OCI-LY7 (cell line): ENCODE results near the gene ALDH1B1. TPM values are rescaled to one million over a fixed set of nuclear protein-coding genes. Genes with fewer than 3 reads are reported as not detected.

Source experiments
- BruUV-seq: library from RNA; stranded (reverse); fragments of 400-500 nt; replicated peaks from 2 replicates; lab custom pipeline; 2021; lab: Mats Ljungman, UMichigan
- CTCF ChIA-PET: fragments of 300-600 bp; sonication (Branson Sonifier 250); formaldehyde crosslinking; loops from one replicate; lab custom pipeline; 2022; ENCODE audit warnings: antibody characterized with exemption; ENCODE audit not compliant: unreplicated experiment; lab: Charles Lee
- POLR2A ChIA-PET: fragments of 300-600 bp; sonication (Branson Sonifier 250); formaldehyde crosslinking; loops from one replicate; lab custom pipeline; 2022; ENCODE audit warnings: antibody characterized with exemption; lab: Charles Lee
- DNase-seq: peaks from one replicate; pipeline ENCODE4 v3.0.0-alpha.2; 2015; ENCODE audit warnings: low spot score
- H2AFZ ChIP-seq: fragments of 200-600 bp; sonication (generic), shearing (Covaris generic); 2 replicates; pipeline ENCODE4 v1.6.1; 2014; ENCODE audit warnings: mild to moderate bottlenecking, antibody characterized with exemption, low read length, moderate library complexity
- H3K27ac ChIP-seq: fragments of 200-600 bp; sonication (generic); 2 replicates; pipeline ENCODE4 v1.5.1; 2014; ENCODE audit warnings: mixed run types, low read depth, mild to moderate bottlenecking, moderate library complexity, low read length, inconsistent platforms; ENCODE audit not compliant: poor library complexity, severe bottlenecking
- H3K36me3 ChIP-seq: fragments of 200-600 bp; sonication (generic); 2 replicates; pipeline ENCODE4 v1.6.1; 2014; ENCODE audit warnings: mild to moderate bottlenecking, antibody characterized with exemption, low read length, moderate library complexity, mixed read lengths; ENCODE audit not compliant: insufficient read depth
- H3K4me1 ChIP-seq: fragments of 200-600 bp; sonication (generic); 2 replicates; pipeline ENCODE4 v1.5.1; 2014; ENCODE audit warnings: mild to moderate bottlenecking, low read length; ENCODE audit not compliant: insufficient read depth, poor library complexity, severe bottlenecking
- H3K4me2 ChIP-seq: fragments of 200-600 bp; sonication (generic); 2 replicates; pipeline ENCODE4 v1.6.1; 2014; ENCODE audit warnings: mild to moderate bottlenecking, low read length
- H3K4me3 ChIP-seq: fragments of 200-600 bp; sonication (generic); 2 replicates; pipeline ENCODE4 v1.5.1; 2014; ENCODE audit warnings: mild to moderate bottlenecking, low read depth, low read length; ENCODE audit not compliant: poor library complexity, severe bottlenecking
- H3K79me2 ChIP-seq: fragments of 200-600 bp; sonication (generic); 2 replicates; pipeline ENCODE4 v1.6.1; 2016; ENCODE audit warnings: low read depth, mild to moderate bottlenecking, low read length, moderate library complexity, mixed read lengths; ENCODE audit not compliant: insufficient read depth
- H3K9me2 ChIP-seq: fragments of 200-600 bp; sonication (generic); 2 replicates; pipeline ENCODE4 v1.6.1; 2016; ENCODE audit warnings: mild to moderate bottlenecking, low read length, mixed read lengths; ENCODE audit not compliant: insufficient read depth
- H3K9me3 ChIP-seq: fragments of 200-600 bp; sonication (generic); 2 replicates; pipeline ENCODE4 v1.6.1; 2014; ENCODE audit warnings: mild to moderate bottlenecking, mixed run types, low read length, mixed read lengths
- H4K20me1 ChIP-seq: fragments of 200-600 bp; sonication (generic); 2 replicates; pipeline ENCODE4 v1.6.1; 2014; ENCODE audit warnings: mild to moderate bottlenecking, antibody characterized with exemption, low read length, moderate library complexity, mixed read lengths; ENCODE audit not compliant: insufficient read depth
- EZH2phosphoT487 ChIP-seq: fragments of 200-600 bp; sonication (generic); IDR thresholded peaks from 2 replicates; pipeline ENCODE4 v1.6.1; 2018; ENCODE audit warnings: low read depth, borderline replicate concordance, mild to moderate bottlenecking, mixed run types, antibody characterized with exemption, low read length, moderate library complexity, mixed read lengths
- intact Hi-C: fragments of 100-400 bp; cut with micrococcal nuclease; formaldehyde crosslinking; loops from one replicate; pipeline ENCODE4 v1.10.0; 2022; ENCODE audit not compliant: unreplicated experiment
- total RNA-seq, 2 experiments: library from RNA; depleted of rRNA in 1 of 2; stranded (reverse); fragments of >200 nt in 1 of 2; shearing (Covaris generic) in 1 of 2; gene quantifications; 2 replicates each; pipeline ENCODE4 v1.2.3, GENCODE V29; 2014 to 2022
- TF ChIP-seq, protein P1 (sequence below): fragments of 200-600 bp; sonication (generic); conservative IDR thresholded peaks from 2 replicates; pipeline ENCODE4 v1.5.1; 2014; ENCODE audit warnings: mild to moderate bottlenecking, antibody characterized with exemption, low read length, moderate library complexity, mixed read lengths

ALDH1B1 gene
- total RNA-seq, 2 experiments from 2014 or later: 0.32 to 8.6 TPM

GRCh38 chr9:38370176-38370575 is 22.3 kb upstream of the ALDH1B1 start:
- H3K79me2 ChIP-seq: no peaks in the 10 kb centered on the region
- H2AFZ ChIP-seq: no peak overlapping the region
- no peak overlapping the region for H3K4me3 ChIP-seq
- no peak for TF ChIP-seq EZH2phosphoT487
- TF ChIP-seq, protein P1, sequence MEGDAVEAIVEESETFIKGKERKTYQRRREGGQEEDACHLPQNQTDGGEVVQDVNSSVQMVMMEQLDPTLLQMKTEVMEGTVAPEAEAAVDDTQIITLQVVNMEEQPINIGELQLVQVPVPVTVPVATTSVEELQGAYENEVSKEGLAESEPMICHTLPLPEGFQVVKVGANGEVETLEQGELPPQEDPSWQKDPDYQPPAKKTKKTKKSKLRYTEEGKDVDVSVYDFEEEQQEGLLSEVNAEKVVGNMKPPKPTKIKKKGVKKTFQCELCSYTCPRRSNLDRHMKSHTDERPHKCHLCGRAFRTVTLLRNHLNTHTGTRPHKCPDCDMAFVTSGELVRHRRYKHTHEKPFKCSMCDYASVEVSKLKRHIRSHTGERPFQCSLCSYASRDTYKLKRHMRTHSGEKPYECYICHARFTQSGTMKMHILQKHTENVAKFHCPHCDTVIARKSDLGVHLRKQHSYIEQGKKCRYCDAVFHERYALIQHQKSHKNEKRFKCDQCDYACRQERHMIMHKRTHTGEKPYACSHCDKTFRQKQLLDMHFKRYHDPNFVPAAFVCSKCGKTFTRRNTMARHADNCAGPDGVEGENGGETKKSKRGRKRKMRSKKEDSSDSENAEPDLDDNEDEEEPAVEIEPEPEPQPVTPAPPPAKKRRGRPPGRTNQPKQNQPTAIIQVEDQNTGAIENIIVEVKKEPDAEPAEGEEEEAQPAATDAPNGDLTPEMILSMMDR: no peak
- no peaks in the 10 kb centered on the region for H4K20me1 ChIP-seq
- no peaks in the 10 kb centered on the region for H3K9me3 ChIP-seq
- H3K9me2 ChIP-seq: no peaks in the 10 kb centered on the region
- H3K27ac ChIP-seq: no peak overlapping the region
- BruUV-seq: no TSS peak
- no peaks in the 10 kb centered on the region for H3K36me3 ChIP-seq
- H3K4me1 ChIP-seq: no peaks in the 10 kb centered on the region
- no peak for DNase-seq
- no peak overlapping the region for H3K4me2 ChIP-seq
- CTCF ChIA-PET: no interaction called here
- intact Hi-C loops: no loop called here
- POLR2A ChIA-PET: no interaction called here

- POLR2A ChIA-PET: no interaction called here
- H3K36me3 ChIP-seq: no peaks in the 10 kb centered on the region
- CTCF ChIA-PET: no interaction called here
Observed at GRCh38 chr9:38371495-38371894, 21.0 kb upstream of the ALDH1B1 start.

More at GRCh38 chr9:38371495-38371894, 21.0 kb upstream of the ALDH1B1 start:
- BruUV-seq: no TSS peak
- H3K9me3 ChIP-seq: no peaks in the 10 kb centered on the region
- H3K79me2 ChIP-seq: no peaks in the 10 kb centered on the region
- peak; percentile 21 for DNase-seq
- H3K4me2 ChIP-seq: no peak overlapping the region
- no peak overlapping the region for H2AFZ ChIP-seq
- H3K27ac ChIP-seq: no peak overlapping the region
- intact Hi-C loops: loop anchor here (1.0 kb wide), 1 partner anchor 28 kb away; no protein-coding TSS in a partner anchor
- no peak for TF ChIP-seq EZH2phosphoT487
- TF ChIP-seq, protein P1: peak; percentile 47; the same call in 1 of the 2 replicates
- no peaks in the 10 kb centered on the region for H3K4me1 ChIP-seq
- H3K4me3 ChIP-seq: no peak overlapping the region
- H4K20me1 ChIP-seq: no peaks in the 10 kb centered on the region
- H3K9me2 ChIP-seq: no peaks in the 10 kb centered on the region
